Measurements from ENCODE around the gene HNRNPK.

The HNRNPK gene

DNA sequence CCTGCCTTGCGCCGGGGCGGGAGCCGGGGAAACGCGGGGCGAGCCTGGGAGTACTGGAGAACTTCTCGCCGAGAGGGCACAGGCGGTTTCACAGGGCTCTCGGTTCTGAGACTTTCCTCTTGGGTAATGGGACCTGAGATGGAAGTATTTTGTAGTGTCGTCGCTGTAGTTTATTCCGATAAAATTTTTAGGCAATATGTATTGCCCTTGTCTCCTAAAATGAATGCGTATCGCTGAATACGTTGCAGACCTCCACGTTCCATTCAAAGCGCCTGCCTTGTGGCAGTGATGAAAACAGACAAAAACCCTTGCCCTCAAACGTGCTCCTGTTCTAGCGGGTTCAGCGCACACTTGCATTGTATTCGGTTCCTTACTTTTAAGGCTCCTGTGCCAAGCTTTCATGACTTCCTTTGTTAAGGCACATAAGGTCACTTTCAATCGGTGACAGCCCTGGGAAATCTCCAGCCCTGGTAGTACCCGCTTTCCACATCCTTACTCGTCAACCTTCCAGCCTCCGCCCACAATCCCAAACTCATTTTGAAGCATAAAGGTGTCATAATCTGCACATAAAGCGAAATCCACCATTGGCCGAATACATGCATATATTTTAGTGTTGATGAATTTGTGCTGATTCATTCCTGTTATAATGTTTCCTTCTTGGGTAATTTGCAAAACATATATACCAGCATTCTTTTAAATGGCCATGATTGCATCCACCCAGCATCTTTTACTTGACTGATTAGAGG lies 1.3 kb upstream of the HNRNPK start:
- Histone ChIP-seq H2AFZ (ENCODE audit: low read depth, low read length) (peak overlapping the region; percentile 90), H3K79me2 (ENCODE audit: insufficient read depth, low read length) (peaks cover 97% of the 10 kb centered on the region), H3K36me3 (ENCODE audit: insufficient read depth, low read length) (peaks cover 35% of the 10 kb centered on the region), H3K4me1 (ENCODE audit: insufficient read depth, low read length) (peaks cover 55% of the 10 kb centered on the region), H3K27ac (ENCODE audit: low read length) (peak overlapping the region; percentile 100), H3K27me3 (ENCODE audit: insufficient read depth, low read length, poor library complexity) (no peaks in the 10 kb centered on the region), H3K9me3 (ENCODE audit: insufficient read depth, low read length, severe bottlenecking) (no peaks in the 10 kb centered on the region), H3K4me3 (ENCODE audit: low read depth in 1 of 2, low read length in 2 of 2) (peak overlapping the region; percentile 83 to 92; a peak in 3 of 4 replicates), H3K9ac (ENCODE audit: low read depth, low read length) (peak overlapping the region; percentile 100), H3K4me2 (ENCODE audit: insufficient read depth, low read length) (peak overlapping the region; percentile 71), H4K20me1 (ENCODE audit: insufficient read depth, low read length) (peaks cover 33% of the 10 kb centered on the region)
- ATAC-seq (ENCODE audit: insufficient read depth, low read depth): no peak; the same call in 2 of the 3 replicates
- TF ChIP-seq EZH2 (IDR thresholded peaks at IDR 0.05; ENCODE audit: borderline replicate concordance, low read depth, low read length, severe bottlenecking): no peak
- TF ChIP-seq, protein P1, sequence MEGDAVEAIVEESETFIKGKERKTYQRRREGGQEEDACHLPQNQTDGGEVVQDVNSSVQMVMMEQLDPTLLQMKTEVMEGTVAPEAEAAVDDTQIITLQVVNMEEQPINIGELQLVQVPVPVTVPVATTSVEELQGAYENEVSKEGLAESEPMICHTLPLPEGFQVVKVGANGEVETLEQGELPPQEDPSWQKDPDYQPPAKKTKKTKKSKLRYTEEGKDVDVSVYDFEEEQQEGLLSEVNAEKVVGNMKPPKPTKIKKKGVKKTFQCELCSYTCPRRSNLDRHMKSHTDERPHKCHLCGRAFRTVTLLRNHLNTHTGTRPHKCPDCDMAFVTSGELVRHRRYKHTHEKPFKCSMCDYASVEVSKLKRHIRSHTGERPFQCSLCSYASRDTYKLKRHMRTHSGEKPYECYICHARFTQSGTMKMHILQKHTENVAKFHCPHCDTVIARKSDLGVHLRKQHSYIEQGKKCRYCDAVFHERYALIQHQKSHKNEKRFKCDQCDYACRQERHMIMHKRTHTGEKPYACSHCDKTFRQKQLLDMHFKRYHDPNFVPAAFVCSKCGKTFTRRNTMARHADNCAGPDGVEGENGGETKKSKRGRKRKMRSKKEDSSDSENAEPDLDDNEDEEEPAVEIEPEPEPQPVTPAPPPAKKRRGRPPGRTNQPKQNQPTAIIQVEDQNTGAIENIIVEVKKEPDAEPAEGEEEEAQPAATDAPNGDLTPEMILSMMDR (IDR thresholded peaks at IDR 0.05; ENCODE audit: borderline replicate concordance, extremely low read depth, low read length, poor library complexity, severe bottlenecking): no peak
- peak; percentile 34 for DNase-seq

DNA sequence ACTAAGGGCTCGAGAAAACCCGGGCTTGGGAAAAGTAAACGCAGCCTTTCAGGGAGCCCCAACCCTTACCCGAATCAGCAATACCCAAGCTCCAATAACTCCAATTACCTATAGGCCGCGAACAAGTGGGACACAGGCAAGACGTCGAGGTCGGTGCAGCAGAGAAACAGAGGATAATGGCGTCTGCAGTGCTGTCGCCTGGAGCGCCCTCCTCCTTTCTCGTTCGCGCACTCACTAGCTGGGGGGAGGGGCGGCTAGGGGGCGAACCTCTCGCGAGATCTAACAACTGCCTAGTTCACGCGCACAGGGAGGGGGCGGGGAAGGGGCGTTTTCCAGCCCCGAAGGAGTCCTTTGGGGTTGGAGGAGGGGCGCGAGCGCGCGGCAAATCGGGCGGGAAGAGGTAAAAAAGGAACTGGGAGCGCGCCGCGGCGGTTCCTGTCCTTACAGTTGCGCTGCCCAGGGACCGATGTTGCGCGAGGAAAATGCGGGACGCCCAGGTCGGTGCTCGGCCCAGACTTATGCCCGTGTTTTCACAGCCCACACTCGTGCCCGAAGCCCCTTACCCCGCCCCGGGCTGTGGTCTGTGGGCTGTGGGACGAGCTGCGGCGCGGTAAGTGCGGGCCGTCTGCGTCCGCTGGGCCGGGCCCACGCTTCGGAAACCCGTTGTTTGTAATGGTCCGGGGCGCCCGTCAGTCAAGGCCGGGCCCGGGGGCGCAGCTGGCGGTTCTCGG lies 545 bp upstream of the HNRNPK start, which contains the start of gene RMI1:
Gene RMI1 (plus strand): TSS at position 411 of the 731 bp plus-strand sequence. CDS start 20,182 bp downstream, outside the sequence.
- Histone ChIP-seq H3K9me3 (ENCODE audit: insufficient read depth, low read length, severe bottlenecking) (no peaks in the 10 kb centered on the region), H4K20me1 (ENCODE audit: insufficient read depth, low read length) (peaks cover 41% of the 10 kb centered on the region), H3K36me3 (ENCODE audit: insufficient read depth, low read length) (peaks cover 43% of the 10 kb centered on the region), H3K4me3 (ENCODE audit: low read depth in 1 of 2, low read length in 2 of 2) (peak within 1 kb of the TSS; percentile 83 to 92), H3K79me2 (ENCODE audit: insufficient read depth, low read length) (peaks cover 97% of the 10 kb centered on the region), H3K27me3 (ENCODE audit: insufficient read depth, low read length, poor library complexity) (no peaks in the 10 kb centered on the region), H3K27ac (ENCODE audit: low read length) (peak within 1 kb of the TSS; percentile 100), H3K9ac (ENCODE audit: low read depth, low read length) (peak within 1 kb of the TSS; percentile 100), H3K4me2 (ENCODE audit: insufficient read depth, low read length) (peak within 1 kb of the TSS; percentile 71), H2AFZ (ENCODE audit: low read depth, low read length) (peak within 1 kb of the TSS; percentile 90), H3K4me1 (ENCODE audit: insufficient read depth, low read length) (peaks cover 59% of the 10 kb centered on the region)
- no peak for TF ChIP-seq EZH2 (IDR thresholded peaks at IDR 0.05; ENCODE audit: borderline replicate concordance, low read depth, low read length, severe bottlenecking)
- TF ChIP-seq, protein P1 (IDR thresholded peaks at IDR 0.05; ENCODE audit: borderline replicate concordance, extremely low read depth, low read length, poor library complexity, severe bottlenecking): peak; percentile 29
- ATAC-seq (ENCODE audit: insufficient read depth, low read depth) (peak; percentile 71), DNase-seq (peak; percentile 99)

DNA sequence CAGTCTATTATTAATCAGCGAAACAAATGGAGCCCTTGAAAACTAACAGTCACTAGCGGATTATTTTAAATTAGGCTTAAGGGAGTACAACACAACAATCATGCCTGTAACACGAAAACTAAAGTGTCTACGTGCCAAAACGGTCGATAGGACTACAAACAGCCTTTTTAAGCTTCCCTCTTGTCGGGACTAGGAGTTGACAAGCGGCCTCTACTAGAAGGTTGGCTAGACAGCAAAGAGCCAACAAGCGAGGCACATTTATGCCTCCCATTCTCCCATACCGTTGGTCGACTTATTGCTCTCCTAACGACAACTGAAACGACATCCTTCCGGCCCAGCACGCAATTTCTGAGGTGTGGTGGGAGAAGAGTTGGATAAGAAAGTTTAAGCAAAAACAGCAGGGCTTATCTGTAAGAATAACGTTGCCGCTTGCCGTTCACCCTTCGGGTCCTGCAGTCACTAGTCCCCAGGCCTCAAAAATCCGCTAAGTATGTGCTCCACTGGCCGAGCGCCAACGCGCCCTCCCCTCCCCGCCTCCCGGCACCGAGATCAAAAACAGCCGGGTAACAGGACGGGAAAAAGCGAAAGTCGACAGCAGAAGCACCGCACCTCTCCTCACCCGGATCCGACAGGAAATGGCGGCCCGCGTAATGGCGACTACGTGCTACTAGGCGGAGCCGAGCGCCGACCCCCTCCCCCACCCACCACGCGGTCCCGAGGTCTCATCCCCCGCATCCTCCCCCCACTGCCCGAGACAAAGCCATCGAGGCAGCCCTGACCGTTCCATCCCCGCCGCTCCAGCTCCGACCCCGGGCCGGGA lies 813 bp downstream of the HNRNPK start:
- H3K36me3 ChIP-seq (ENCODE audit: insufficient read depth, low read length): peaks cover 56% of the 10 kb centered on the region
- H3K9me3 ChIP-seq (ENCODE audit: insufficient read depth, low read length, severe bottlenecking): no peaks in the 10 kb centered on the region
- DNase-seq (peak; percentile 92), ATAC-seq (ENCODE audit: insufficient read depth, low read depth) (peak; percentile 62)
- H3K4me2 ChIP-seq (ENCODE audit: insufficient read depth, low read length): peak overlapping the region; percentile 71
- peaks cover 97% of the 10 kb centered on the region for H3K79me2 ChIP-seq (ENCODE audit: insufficient read depth, low read length)
- TF ChIP-seq, protein P1 (IDR thresholded peaks at IDR 0.05; ENCODE audit: borderline replicate concordance, extremely low read depth, low read length, poor library complexity, severe bottlenecking): no peak
- no peak for TF ChIP-seq EZH2 (IDR thresholded peaks at IDR 0.05; ENCODE audit: borderline replicate concordance, low read depth, low read length, severe bottlenecking)
- H3K4me1 ChIP-seq (ENCODE audit: insufficient read depth, low read length): peaks cover 67% of the 10 kb centered on the region
- H4K20me1 ChIP-seq (ENCODE audit: insufficient read depth, low read length): peaks cover 51% of the 10 kb centered on the region
- peak overlapping the region; percentile 100 for H3K9ac ChIP-seq (ENCODE audit: low read depth, low read length)
- H3K27me3 ChIP-seq (ENCODE audit: insufficient read depth, low read length, poor library complexity): no peaks in the 10 kb centered on the region
- H2AFZ ChIP-seq (ENCODE audit: low read depth, low read length): peak overlapping the region; percentile 65
- H3K27ac ChIP-seq (ENCODE audit: low read length): peak overlapping the region; percentile 100
- H3K4me3 ChIP-seq (ENCODE audit: low read depth in 1 of 2, low read length in 2 of 2): peak overlapping the region; percentile 83 to 92

All from DND-41 (cell line).